ENCODE data around the gene PTPRU. TPM values are rescaled to one million over a fixed set of nuclear protein-coding genes. Genes with fewer than 3 reads are reported as not detected.

Gene PTPRU
- total RNA-seq, 1 experiment from 2014 or later: 6.8 TPM

DNA sequence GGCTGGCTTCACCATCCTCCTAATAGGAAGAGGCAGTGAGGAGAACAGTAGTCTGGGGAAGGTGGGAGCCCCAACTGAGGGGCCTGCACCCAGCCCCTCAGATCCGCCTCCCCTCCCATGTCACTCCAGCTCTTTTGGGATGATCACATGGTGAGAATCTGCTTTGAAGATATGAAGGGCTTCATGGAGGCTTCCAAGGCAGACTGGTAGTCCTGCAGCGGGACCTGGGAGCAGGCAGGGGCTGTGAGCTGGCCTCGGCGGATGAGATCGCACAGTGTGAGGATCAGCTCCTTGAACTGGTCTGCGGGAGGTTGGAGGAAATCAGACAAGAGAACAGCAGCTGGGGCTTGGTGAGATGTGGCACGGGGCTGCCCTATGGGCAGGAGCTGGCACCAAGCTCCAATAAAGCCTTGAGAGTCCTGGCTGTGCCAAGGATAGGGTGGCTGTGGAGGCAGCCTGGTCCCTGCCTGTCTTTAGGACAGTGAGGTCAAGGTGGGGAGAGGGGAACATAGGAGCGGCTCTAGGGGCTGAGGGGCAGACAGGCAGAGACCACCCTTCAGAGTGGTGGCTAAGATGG, 42.4 kb upstream of the PTPRU start:
- no TSS peak for BruUV-seq (replicated peaks)
- intact Hi-C loops (cut with micrococcal nuclease; ENCODE audit: unreplicated experiment): no loop called here
- H3K27ac ChIP-seq (ENCODE audit: low read depth, low read length, poor library complexity, severe bottlenecking): no peak overlapping the region
- no peak for TF ChIP-seq CTCF (conservative IDR thresholded peaks at IDR 0.05; ENCODE audit: low read depth, low read length)
- no peak for TF ChIP-seq EZH2 (IDR thresholded peaks at IDR 0.05; ENCODE audit: borderline replicate concordance, low read depth, low read length, poor library complexity, severe bottlenecking)
- CTCF ChIA-PET: interaction anchor here (1.6 kb wide), 1 partner anchor 9 kb away, joined by 5 read pairs; no protein-coding TSS in a partner anchor
- H3K4me3 ChIP-seq (ENCODE audit: low read depth, low read length, poor library complexity, severe bottlenecking): no peak overlapping the region
- H3K27me3 ChIP-seq (replicated peaks; ENCODE audit: insufficient read depth, low read depth, low read length, poor library complexity): no peaks in the 10 kb centered on the region
- no peak for DNase-seq (ENCODE audit: low spot score)
- no peaks in the 10 kb centered on the region for H3K9me3 ChIP-seq (ENCODE audit: low read depth, low read length, poor library complexity, severe bottlenecking)
- H3K4me1 ChIP-seq (ENCODE audit: insufficient read depth, low read length, poor library complexity, severe bottlenecking): no peaks in the 10 kb centered on the region
- POLR2A ChIA-PET (ENCODE audit: low non-redundant PET): interaction anchor here (0.6 kb wide), 1 partner anchor 309 kb away, joined by 7 read pairs; no protein-coding TSS in a partner anchor
- H3K36me3 ChIP-seq (ENCODE audit: insufficient read depth, low read length, poor library complexity, severe bottlenecking): peaks cover 7% of the 10 kb centered on the region

DNA sequence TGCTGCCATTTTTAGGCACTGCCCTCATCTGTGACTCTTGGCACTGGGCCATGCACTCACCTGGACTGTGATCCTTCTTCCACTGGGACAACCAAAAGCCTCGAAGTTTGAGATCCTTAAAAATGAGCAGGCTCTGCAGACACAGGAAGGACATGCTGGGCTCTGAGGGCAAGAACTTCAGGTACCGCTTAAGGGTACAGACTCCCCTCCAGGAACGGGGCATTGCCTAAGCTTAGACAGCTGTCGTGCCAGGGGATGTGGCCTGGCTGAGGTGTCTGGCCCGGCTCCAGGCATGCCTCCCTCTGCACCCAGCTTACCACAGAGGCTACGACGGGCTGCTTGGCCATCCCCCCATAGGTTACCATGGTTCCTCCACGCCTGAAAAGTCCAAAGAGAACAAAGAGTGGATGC, 40.4 kb upstream of the PTPRU start:
- ChIA-PET POLR2A (ENCODE audit: low non-redundant PET) (no interaction called here), CTCF (no interaction called here)
- intact Hi-C loops (cut with micrococcal nuclease; ENCODE audit: unreplicated experiment): no loop called here
- Histone ChIP-seq H3K4me1 (ENCODE audit: insufficient read depth, low read length, poor library complexity, severe bottlenecking) (no peaks in the 10 kb centered on the region), H3K4me3 (ENCODE audit: low read depth, low read length, poor library complexity, severe bottlenecking) (no peak overlapping the region), H3K27ac (ENCODE audit: low read depth, low read length, poor library complexity, severe bottlenecking) (no peak overlapping the region), H3K36me3 (ENCODE audit: insufficient read depth, low read length, poor library complexity, severe bottlenecking) (peaks cover 18% of the 10 kb centered on the region), H3K9me3 (ENCODE audit: low read depth, low read length, poor library complexity, severe bottlenecking) (no peaks in the 10 kb centered on the region), H3K27me3 (replicated peaks; ENCODE audit: insufficient read depth, low read depth, low read length, poor library complexity) (no peaks in the 10 kb centered on the region)
- no peak for DNase-seq (ENCODE audit: low spot score)
- no TSS peak for BruUV-seq (replicated peaks)
- TF ChIP-seq CTCF (conservative IDR thresholded peaks at IDR 0.05; ENCODE audit: low read depth, low read length) (no peak), EZH2 (IDR thresholded peaks at IDR 0.05; ENCODE audit: borderline replicate concordance, low read depth, low read length, poor library complexity, severe bottlenecking) (no peak)

DNA sequence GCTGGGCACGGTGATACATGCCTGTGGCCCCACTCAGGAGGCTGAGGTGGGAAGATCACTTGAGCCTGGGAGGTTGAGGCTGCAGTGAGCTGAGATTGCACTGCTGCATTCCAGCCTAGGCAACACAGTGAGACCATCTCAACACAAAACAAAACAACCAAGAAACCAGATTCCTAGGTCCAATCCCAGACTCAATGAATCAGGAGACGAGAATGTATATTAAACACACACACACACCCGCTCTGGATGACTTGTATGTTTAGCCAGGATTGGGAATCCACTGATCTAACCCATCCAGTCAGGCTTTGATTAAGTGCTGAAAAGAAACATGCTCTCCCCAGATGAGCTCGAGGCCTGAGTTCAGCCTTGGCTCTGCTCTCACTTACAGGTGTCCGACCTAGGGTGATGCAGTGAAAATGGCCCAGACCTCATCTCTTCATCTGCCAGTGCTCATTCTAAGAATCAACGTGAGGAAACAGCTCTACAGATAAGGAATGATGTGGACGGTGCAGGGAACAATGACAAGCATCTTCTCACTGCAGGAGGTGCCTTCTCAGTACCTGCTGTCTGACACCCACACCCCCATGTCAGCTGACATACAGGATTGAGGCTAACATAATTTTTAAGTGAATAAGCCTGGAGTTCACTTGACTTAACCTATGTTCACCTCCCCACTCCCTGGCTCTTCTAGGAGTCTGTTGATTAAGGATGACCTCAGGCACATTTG, 39.3 kb upstream of the PTPRU start:
- Histone ChIP-seq H3K27me3 (replicated peaks; ENCODE audit: insufficient read depth, low read depth, low read length, poor library complexity) (no peaks in the 10 kb centered on the region), H3K4me3 (ENCODE audit: low read depth, low read length, poor library complexity, severe bottlenecking) (no peak overlapping the region), H3K36me3 (ENCODE audit: insufficient read depth, low read length, poor library complexity, severe bottlenecking) (peaks cover 22% of the 10 kb centered on the region), H3K9me3 (ENCODE audit: low read depth, low read length, poor library complexity, severe bottlenecking) (no peaks in the 10 kb centered on the region), H3K4me1 (ENCODE audit: insufficient read depth, low read length, poor library complexity, severe bottlenecking) (peaks cover under 1% of the 10 kb centered on the region), H3K27ac (ENCODE audit: low read depth, low read length, poor library complexity, severe bottlenecking) (no peak overlapping the region)
- ChIA-PET CTCF (interaction anchor here (0.5 to 1.5 kb wide), 3 partner anchors 15 to 315 kb away, joined by 4 to 15 read pairs (median 5); partner anchors contain the start of gene SRSF4), POLR2A (ENCODE audit: low non-redundant PET) (no interaction called here)
- no peak for DNase-seq (ENCODE audit: low spot score)
- BruUV-seq (replicated peaks): no TSS peak
- intact Hi-C loops (cut with micrococcal nuclease; ENCODE audit: unreplicated experiment): no loop called here
- TF ChIP-seq EZH2 (IDR thresholded peaks at IDR 0.05; ENCODE audit: borderline replicate concordance, low read depth, low read length, poor library complexity, severe bottlenecking) (no peak), CTCF (conservative IDR thresholded peaks at IDR 0.05; ENCODE audit: low read depth, low read length) (no peak)

All from A673 (cell line).